HL-60 (cell line): ENCODE results near the gene EIF2B5.
"Not testable (repeated sequence)": the region's sequence is repeated elsewhere in the genome, so short reads cannot be mapped to it uniquely, and the experiment has no call there.

Experiments
- DNase-seq, 2 experiments: peaks; one replicate each; pipeline ENCODE4 v3.0.0-alpha.2; 2010 to 2020; ENCODE audit warnings: low read depth in 1 of 2, low spot score in 1 of 2
- H3K27ac ChIP-seq: fragments of 250-450 bp; sonication (Bioruptor Pico); replicated peaks from 2 replicates; pipeline ENCODE4 v1.5.1; 2020; ENCODE audit warnings: mild to moderate bottlenecking, moderate library complexity
- H3K27me3 ChIP-seq: fragments of 250-450 bp; sonication (Bioruptor Pico); 2 replicates; pipeline ENCODE4 v1.5.1; 2021; ENCODE audit warnings: mild to moderate bottlenecking, moderate library complexity; ENCODE audit not compliant: insufficient read depth, poor library complexity, severe bottlenecking
- H3K4me3 ChIP-seq: replicated peaks from 2 replicates; pipeline ENCODE4 v1.5.1; 2011; ENCODE audit warnings: mild to moderate bottlenecking, control low read depth, low read length; ENCODE audit not compliant: insufficient read depth
- GABPA ChIP-seq: IDR thresholded peaks from 2 replicates; pipeline ENCODE4 v1.6.1; 2012; ENCODE audit warnings: low read depth
- POLR2AphosphoS5 ChIP-seq: IDR thresholded peaks from 2 replicates; pipeline ENCODE4 v1.6.1; 2012; ENCODE audit warnings: low read depth
- SPI1 ChIP-seq: IDR thresholded peaks from 2 replicates; pipeline ENCODE4 v1.6.1; 2012; ENCODE audit warnings: low read depth, mild to moderate bottlenecking, borderline replicate concordance
- TF ChIP-seq, protein P1 (sequence below): IDR thresholded peaks from one replicate; pipeline ENCODE4 v1.5.1; 2011; ENCODE audit warnings: low read length, control low read depth, inconsistent platforms; ENCODE audit not compliant: insufficient read depth
- TF ChIP-seq, protein P2 (sequence below): IDR thresholded peaks from 2 replicates; pipeline ENCODE4 v1.6.1; 2012; ENCODE audit warnings: low read depth; ENCODE audit not compliant: insufficient replicate concordance

Gene EIF2B5

DNA sequence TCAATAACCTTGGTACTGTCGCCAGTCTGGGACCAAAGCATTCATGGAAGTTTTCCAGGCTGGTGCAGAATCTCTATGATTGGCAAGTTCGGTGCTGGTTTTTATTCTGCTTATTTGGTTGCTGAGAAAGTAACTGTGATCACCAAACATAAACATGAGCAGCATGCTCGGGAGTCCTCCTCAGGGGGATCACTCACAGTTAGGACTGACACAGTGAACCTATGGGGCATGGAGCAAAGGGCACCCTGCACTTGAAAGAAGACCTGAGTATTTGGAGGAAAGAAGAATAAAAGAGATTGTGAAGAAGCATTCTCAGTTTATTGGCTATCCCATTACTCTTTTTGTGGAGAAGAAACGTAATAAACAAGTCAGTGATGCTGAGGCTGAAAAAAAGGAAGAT, 19.1 kb upstream of the EIF2B5 start:
- Histone ChIP-seq H3K27me3 (no peaks in the 10 kb centered on the region), H3K4me3 (no peak overlapping the region), H3K27ac (no peak overlapping the region)
- DNase-seq: no peak
- TF ChIP-seq POLR2AphosphoS5: no peak
- TF ChIP-seq, protein P1, sequence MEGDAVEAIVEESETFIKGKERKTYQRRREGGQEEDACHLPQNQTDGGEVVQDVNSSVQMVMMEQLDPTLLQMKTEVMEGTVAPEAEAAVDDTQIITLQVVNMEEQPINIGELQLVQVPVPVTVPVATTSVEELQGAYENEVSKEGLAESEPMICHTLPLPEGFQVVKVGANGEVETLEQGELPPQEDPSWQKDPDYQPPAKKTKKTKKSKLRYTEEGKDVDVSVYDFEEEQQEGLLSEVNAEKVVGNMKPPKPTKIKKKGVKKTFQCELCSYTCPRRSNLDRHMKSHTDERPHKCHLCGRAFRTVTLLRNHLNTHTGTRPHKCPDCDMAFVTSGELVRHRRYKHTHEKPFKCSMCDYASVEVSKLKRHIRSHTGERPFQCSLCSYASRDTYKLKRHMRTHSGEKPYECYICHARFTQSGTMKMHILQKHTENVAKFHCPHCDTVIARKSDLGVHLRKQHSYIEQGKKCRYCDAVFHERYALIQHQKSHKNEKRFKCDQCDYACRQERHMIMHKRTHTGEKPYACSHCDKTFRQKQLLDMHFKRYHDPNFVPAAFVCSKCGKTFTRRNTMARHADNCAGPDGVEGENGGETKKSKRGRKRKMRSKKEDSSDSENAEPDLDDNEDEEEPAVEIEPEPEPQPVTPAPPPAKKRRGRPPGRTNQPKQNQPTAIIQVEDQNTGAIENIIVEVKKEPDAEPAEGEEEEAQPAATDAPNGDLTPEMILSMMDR: no peak
- TF ChIP-seq, protein P2, sequence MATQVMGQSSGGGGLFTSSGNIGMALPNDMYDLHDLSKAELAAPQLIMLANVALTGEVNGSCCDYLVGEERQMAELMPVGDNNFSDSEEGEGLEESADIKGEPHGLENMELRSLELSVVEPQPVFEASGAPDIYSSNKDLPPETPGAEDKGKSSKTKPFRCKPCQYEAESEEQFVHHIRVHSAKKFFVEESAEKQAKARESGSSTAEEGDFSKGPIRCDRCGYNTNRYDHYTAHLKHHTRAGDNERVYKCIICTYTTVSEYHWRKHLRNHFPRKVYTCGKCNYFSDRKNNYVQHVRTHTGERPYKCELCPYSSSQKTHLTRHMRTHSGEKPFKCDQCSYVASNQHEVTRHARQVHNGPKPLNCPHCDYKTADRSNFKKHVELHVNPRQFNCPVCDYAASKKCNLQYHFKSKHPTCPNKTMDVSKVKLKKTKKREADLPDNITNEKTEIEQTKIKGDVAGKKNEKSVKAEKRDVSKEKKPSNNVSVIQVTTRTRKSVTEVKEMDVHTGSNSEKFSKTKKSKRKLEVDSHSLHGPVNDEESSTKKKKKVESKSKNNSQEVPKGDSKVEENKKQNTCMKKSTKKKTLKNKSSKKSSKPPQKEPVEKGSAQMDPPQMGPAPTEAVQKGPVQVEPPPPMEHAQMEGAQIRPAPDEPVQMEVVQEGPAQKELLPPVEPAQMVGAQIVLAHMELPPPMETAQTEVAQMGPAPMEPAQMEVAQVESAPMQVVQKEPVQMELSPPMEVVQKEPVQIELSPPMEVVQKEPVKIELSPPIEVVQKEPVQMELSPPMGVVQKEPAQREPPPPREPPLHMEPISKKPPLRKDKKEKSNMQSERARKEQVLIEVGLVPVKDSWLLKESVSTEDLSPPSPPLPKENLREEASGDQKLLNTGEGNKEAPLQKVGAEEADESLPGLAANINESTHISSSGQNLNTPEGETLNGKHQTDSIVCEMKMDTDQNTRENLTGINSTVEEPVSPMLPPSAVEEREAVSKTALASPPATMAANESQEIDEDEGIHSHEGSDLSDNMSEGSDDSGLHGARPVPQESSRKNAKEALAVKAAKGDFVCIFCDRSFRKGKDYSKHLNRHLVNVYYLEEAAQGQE: no peak
- no peak for TF ChIP-seq SPI1
- no peak for TF ChIP-seq GABPA

DNA sequence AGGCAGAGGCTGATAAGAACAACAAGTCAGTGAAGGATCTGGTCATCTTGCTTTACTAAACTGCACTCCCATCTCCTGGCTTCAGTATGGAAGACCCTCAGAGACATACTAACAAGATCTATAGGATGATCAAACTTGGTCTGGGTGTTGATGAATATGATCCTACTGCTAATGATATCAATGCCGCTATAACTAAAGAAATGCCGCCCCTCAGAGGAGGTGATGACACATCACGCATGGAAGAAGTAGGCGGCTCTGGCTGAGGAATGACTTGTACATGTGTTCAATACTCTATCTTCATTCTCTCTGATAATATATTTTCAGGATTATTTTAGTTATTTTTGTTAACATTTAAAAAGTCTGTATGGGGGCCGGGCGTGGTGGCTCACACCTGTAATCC, 17.5 kb upstream of the EIF2B5 start:
- DNase-seq: no peak
- H3K27ac ChIP-seq: no peak overlapping the region

DNA sequence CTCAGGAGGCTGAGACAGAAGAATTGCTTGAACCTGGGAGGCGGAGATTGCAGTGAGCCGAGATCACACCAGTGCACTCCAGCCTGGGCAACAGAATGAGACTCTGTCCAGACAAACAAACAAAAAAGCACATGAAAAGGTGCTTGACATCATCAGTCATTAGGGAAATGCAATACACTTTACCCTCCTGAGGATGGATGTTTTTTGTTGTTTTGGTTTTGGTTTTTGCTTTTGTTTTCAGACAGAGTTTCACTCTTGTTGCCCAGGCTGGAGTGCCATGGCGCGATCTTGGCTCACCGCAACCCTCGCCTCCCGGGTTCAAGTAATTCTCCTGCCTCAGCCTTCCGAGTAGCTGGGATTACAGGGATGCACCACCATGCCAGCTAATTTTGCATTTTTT, 14.1 kb upstream of the EIF2B5 start:
- H3K27me3 ChIP-seq, H3K27ac ChIP-seq, H3K4me3 ChIP-seq, DNase-seq: not testable (repeated sequence)

More for the DNA sequence above, 17.5 kb upstream of the EIF2B5 start:
- TF ChIP-seq, protein P1: no peak
- TF ChIP-seq GABPA: no peak
- H3K27me3 ChIP-seq: no peaks in the 10 kb centered on the region
- no peak overlapping the region for H3K4me3 ChIP-seq

DNA sequence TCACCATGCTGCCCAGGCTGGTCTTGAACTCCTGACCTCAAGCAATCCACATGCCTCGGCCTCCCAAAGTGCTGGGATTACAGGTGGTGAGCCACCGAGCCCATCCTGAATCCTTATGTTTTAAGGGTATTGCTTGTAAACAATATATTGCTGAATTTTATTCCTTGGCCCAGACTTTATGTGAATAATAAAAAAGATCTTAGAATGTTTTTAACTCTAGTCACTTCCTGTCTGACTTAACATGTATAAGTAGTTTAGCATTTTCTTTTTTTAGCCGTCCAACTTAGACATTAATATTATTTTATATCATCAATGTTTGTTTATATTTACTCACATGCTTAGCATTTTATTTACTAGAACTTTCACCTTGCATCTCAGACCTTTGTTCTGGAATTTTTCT, 9.2 kb upstream of the EIF2B5 start:
- Histone ChIP-seq H3K4me3 (no peak overlapping the region), H3K27me3 (no peaks in the 10 kb centered on the region), H3K27ac (no peak overlapping the region)
- TF ChIP-seq, protein P2: no peak
- TF ChIP-seq SPI1: no peak
- TF ChIP-seq GABPA: no peak
- no peak for TF ChIP-seq POLR2AphosphoS5
- TF ChIP-seq, protein P1: no peak
- no peak for DNase-seq
